Loucy (cell line): ENCODE data around the gene MED8.

Experiments
- EZH2phosphoT487 ChIP-seq: fragments of 200-600 bp; IDR thresholded peaks from 2 replicates; pipeline ENCODE4 v1.6.1; 2018; ENCODE audit warnings: antibody characterized with exemption, mild to moderate bottlenecking, moderate library complexity, borderline replicate concordance
- TF ChIP-seq, protein P1 (sequence below): fragments of 200-600 bp; sonication (generic); conservative IDR thresholded peaks from 2 replicates; pipeline ENCODE4 v1.5.1; 2014; ENCODE audit warnings: mild to moderate bottlenecking, antibody characterized with exemption, low read length

- TF ChIP-seq, protein P1, sequence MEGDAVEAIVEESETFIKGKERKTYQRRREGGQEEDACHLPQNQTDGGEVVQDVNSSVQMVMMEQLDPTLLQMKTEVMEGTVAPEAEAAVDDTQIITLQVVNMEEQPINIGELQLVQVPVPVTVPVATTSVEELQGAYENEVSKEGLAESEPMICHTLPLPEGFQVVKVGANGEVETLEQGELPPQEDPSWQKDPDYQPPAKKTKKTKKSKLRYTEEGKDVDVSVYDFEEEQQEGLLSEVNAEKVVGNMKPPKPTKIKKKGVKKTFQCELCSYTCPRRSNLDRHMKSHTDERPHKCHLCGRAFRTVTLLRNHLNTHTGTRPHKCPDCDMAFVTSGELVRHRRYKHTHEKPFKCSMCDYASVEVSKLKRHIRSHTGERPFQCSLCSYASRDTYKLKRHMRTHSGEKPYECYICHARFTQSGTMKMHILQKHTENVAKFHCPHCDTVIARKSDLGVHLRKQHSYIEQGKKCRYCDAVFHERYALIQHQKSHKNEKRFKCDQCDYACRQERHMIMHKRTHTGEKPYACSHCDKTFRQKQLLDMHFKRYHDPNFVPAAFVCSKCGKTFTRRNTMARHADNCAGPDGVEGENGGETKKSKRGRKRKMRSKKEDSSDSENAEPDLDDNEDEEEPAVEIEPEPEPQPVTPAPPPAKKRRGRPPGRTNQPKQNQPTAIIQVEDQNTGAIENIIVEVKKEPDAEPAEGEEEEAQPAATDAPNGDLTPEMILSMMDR, result no peak
- no peak for TF ChIP-seq EZH2phosphoT487
These were observed 7.4 kb downstream of the MED8 start for GRCh38 chr1:43382027-43382779.
